Measurements from ENCODE around the gene KIF21A. TPM values are rescaled to one million over a fixed set of nuclear protein-coding genes. Genes with fewer than 3 reads are reported as not detected.

The KIF21A gene
- total and polyA plus RNA-seq, 2 donors (not counting 3 experiments of a cell fraction or from before 2014, with no cell fraction given) = 1.8 to 10.1 TPM

GRCh38 chr12:39329018-39329417 lies 113.9 kb downstream of the KIF21A start:
- TF ChIP-seq FOS (IDR thresholded peaks at IDR 0.05; ENCODE audit: borderline replicate concordance, insufficient read depth, low read length) = no peak
- no peak for TF ChIP-seq GATA2 (IDR thresholded peaks at IDR 0.05; ENCODE audit: insufficient read depth, insufficient read length, low read depth, low read length)
- no peak for TF ChIP-seq JUN (IDR thresholded peaks at IDR 0.05; ENCODE audit: borderline replicate concordance, insufficient read depth, insufficient read length, low read depth)
- no peak for TF ChIP-seq POLR2A (IDR thresholded peaks at IDR 0.05; ENCODE audit: low read depth, low read length)
- no peak for TF ChIP-seq MAX (IDR thresholded peaks at IDR 0.05; ENCODE audit: insufficient read depth, insufficient read length)
- TF ChIP-seq POLR2AphosphoS5 (IDR thresholded peaks at IDR 0.05; ENCODE audit: insufficient read depth, low read depth, low read length) = no peak
- TF ChIP-seq MYC (IDR thresholded peaks at IDR 0.05; ENCODE audit: low read depth, low read length) = no peak
- no peak for TF ChIP-seq EZH2 (IDR thresholded peaks at IDR 0.05; ENCODE audit: borderline replicate concordance, low read depth, low read length, severe bottlenecking)
- no peak for TF ChIP-seq CTCF (IDR thresholded peaks at IDR 0.05; ENCODE audit: extremely low read depth in 1 of 2, insufficient read depth in 1 of 2, low read depth in 1 of 2, low read length in 2 of 2)

More at GRCh38 chr12:39329018-39329417, 113.9 kb downstream of the KIF21A start:
- no peak overlapping the region for H3K4me3 ChIP-seq (replicated peaks in 1 of 3; ENCODE audit: insufficient read depth in 1 of 3, low read depth in 1 of 3, low read length in 3 of 3)
- H3K9ac ChIP-seq (replicated peaks; ENCODE audit: extremely low read depth, insufficient read depth, low read length) = no peak overlapping the region
- ChIA-PET CTCF (interaction anchor here (2.3 kb wide), 1 partner anchor 11 kb away, joined by 12 read pairs; no protein-coding TSS in a partner anchor), POLR2A (no interaction called here)
- no peaks in the 10 kb centered on the region for H3K9me3 ChIP-seq (replicated peaks; ENCODE audit: control insufficient read depth, insufficient read depth, low read length)
- H3K4me1 ChIP-seq (ENCODE audit: control insufficient read depth, extremely low read depth, insufficient read depth, low read length) = no peaks in the 10 kb centered on the region
- H3K27ac ChIP-seq (ENCODE audit: insufficient read depth, low read depth, low read length) = no peak overlapping the region
- H3K9me1 ChIP-seq (replicated peaks; ENCODE audit: control insufficient read depth, extremely low read depth, insufficient read depth, low read length) = no peaks in the 10 kb centered on the region
- no peak for DNase-seq (ENCODE audit: low read depth, low spot score)
- H2AFZ ChIP-seq (ENCODE audit: low read depth, low read length) = no peak overlapping the region
- intact Hi-C loops (cut with micrococcal nuclease) = no loop called here
- dilution Hi-C loops (cut with MboI; ENCODE audit: extremely low pct_ligation_motif_present, low sequenced_read_pairs) = no loop called here
- no peaks in the 10 kb centered on the region for H3K27me3 ChIP-seq (ENCODE audit: control insufficient read depth in 2 of 2, insufficient read depth in 2 of 2, low read length in 2 of 2)
- H3K4me2 ChIP-seq (ENCODE audit: insufficient read depth, low read length) = no peak overlapping the region
- BruUV-seq (replicated peaks) = no TSS peak
- no peaks in the 10 kb centered on the region for H4K20me1 ChIP-seq (replicated peaks; ENCODE audit: control insufficient read depth, extremely low read depth, insufficient read depth, low read length)
- no peaks in the 10 kb centered on the region for H3K79me2 ChIP-seq (ENCODE audit: control insufficient read depth, insufficient read depth, low read length)
- no peak for FAIRE-seq
- H3K36me3 ChIP-seq (ENCODE audit: control insufficient read depth in 2 of 2, extremely low read depth in 1 of 2, insufficient read depth in 2 of 2, low read length in 2 of 2) = peaks cover 0 to 3% of the 10 kb centered on the region in 2 experiments

Measured in endothelial cell of umbilical vein (primary cell).